ENCODE measurements around the gene CATSPERE.
A peak's percentile ranks its signal among the peaks of the same experiment; 100 is the strongest.

GRCh38 chr1:244451951-244452795 lies 8.9 kb upstream of the CATSPERE start:
- TF ChIP-seq CTCF (IDR thresholded peaks at IDR 0.05; ENCODE audit: insufficient read depth, low read depth, low read length) (peak; percentile 39), EZH2 (IDR thresholded peaks at IDR 0.05; ENCODE audit: insufficient read depth, low read length) (no peak)
